Activated B cell treated with CpG ODN at 0.5 μM for 24 hours (primary cell): ENCODE results near the gene LSM3. TPM values are rescaled to one million over a fixed set of nuclear protein-coding genes. Genes with fewer than 3 reads are reported as not detected.

Experiments
- ATAC-seq: fragments of 200-7000 bp; cut with Tn5 transposase; one replicate; pipeline ENCODE4 v1.10.0; 2021; ENCODE audit warnings: low read depth, mild to moderate bottlenecking, moderate library complexity
- CTCF ChIA-PET: fragments of 350-600 bp; sonication (Branson Sonifier 250); formaldehyde crosslinking; loops from one replicate; lab custom pipeline; 2021; ENCODE audit warnings: antibody characterized with exemption; lab: Charles Lee
- POLR2A ChIA-PET: fragments of 350-600 bp; sonication (Branson Sonifier 250); formaldehyde crosslinking; loops from one replicate; lab custom pipeline; 2021; ENCODE audit warnings: antibody characterized with exemption; lab: Charles Lee
- DNase-seq: peaks from one replicate; pipeline ENCODE4 v3.0.0; 2022
- H3K27ac Mint-ChIP-seq: one replicate; pipeline ENCODE4 v1.8.0; 2020; ENCODE audit warnings: mixed read lengths
- H3K27me3 Mint-ChIP-seq: one replicate; pipeline ENCODE4 v1.8.0; 2021; ENCODE audit warnings: mixed read lengths
- H3K36me3 Mint-ChIP-seq: one replicate; pipeline ENCODE4 v1.8.0; 2021; ENCODE audit warnings: low read depth, mixed read lengths
- H3K4me1 Mint-ChIP-seq: one replicate; pipeline ENCODE4 v1.8.0; 2021; ENCODE audit warnings: mixed read lengths
- H3K4me3 Mint-ChIP-seq: one replicate; pipeline ENCODE4 v1.8.0; 2020; ENCODE audit warnings: mild to moderate bottlenecking, mixed read lengths
- H3K9me3 Mint-ChIP-seq: one replicate; pipeline ENCODE4 v1.8.0; 2020; ENCODE audit warnings: mixed read lengths
- CTCF ChIP-seq: fragments of 200-600 bp; IDR thresholded peaks from one replicate; pipeline ENCODE4 v1.8.0; 2022; ENCODE audit warnings: antibody characterized with exemption, mild to moderate bottlenecking
- intact Hi-C: fragments of 100-400 bp; cut with micrococcal nuclease; formaldehyde crosslinking; loops from one replicate; pipeline ENCODE4 v1.15.1; 2024
- total RNA-seq: library from RNA; stranded (reverse); gene quantifications from 2 replicates; pipeline ENCODE4 v1.2.3, GENCODE V29; 2022

LSM3 gene
- total RNA-seq, 1 donor from 2014 or later: 12.9 TPM

- intact Hi-C loops: no loop called here
- peaks cover 41% of the 10 kb centered on the region for H3K4me1 Mint-ChIP-seq
- DNase-seq (no peak), ATAC-seq (no peak)
- H3K9me3 Mint-ChIP-seq: no peaks in the 10 kb centered on the region
- TF ChIP-seq CTCF: no peak
- no peak overlapping the region for H3K27ac Mint-ChIP-seq
- ChIA-PET POLR2A (no interaction called here), CTCF (no interaction called here)
- H3K36me3 Mint-ChIP-seq: peaks cover 53% of the 10 kb centered on the region
- H3K4me3 Mint-ChIP-seq: no peak overlapping the region
- no peaks in the 10 kb centered on the region for H3K27me3 Mint-ChIP-seq
Measured at GRCh38 chr3:14181253-14181652, 2.6 kb downstream of the LSM3 start.

GRCh38 chr3:14183015-14183577 lies 4.5 kb downstream of the LSM3 start:
- Mint-ChIP-seq H3K27ac (no peak overlapping the region), H3K4me3 (no peak overlapping the region), H3K9me3 (no peaks in the 10 kb centered on the region), H3K4me1 (peaks cover 27% of the 10 kb centered on the region), H3K27me3 (no peaks in the 10 kb centered on the region), H3K36me3 (peaks cover 69% of the 10 kb centered on the region)
- no peak for TF ChIP-seq CTCF
- intact Hi-C loops: no loop called here
- CTCF ChIA-PET: no interaction called here
- ATAC-seq (no peak), DNase-seq (no peak)
- POLR2A ChIA-PET: no interaction called here

GRCh38 chr3:14186854-14187458 lies 8.3 kb downstream of the LSM3 start:
- H3K9me3 Mint-ChIP-seq: peaks cover 3% of the 10 kb centered on the region
- DNase-seq: no peak
- peaks cover 78% of the 10 kb centered on the region for H3K36me3 Mint-ChIP-seq
- H3K27ac Mint-ChIP-seq: no peak overlapping the region
- intact Hi-C loops: no loop called here
- peaks cover 35% of the 10 kb centered on the region for H3K4me1 Mint-ChIP-seq
- H3K4me3 Mint-ChIP-seq: no peak overlapping the region
- ChIA-PET POLR2A (no interaction called here), CTCF (no interaction called here)
- no peaks in the 10 kb centered on the region for H3K27me3 Mint-ChIP-seq
- no peak for ATAC-seq
- TF ChIP-seq CTCF: no peak

GRCh38 chr3:14188041-14188754 lies 9.6 kb downstream of the LSM3 start:
- intact Hi-C loops: no loop called here
- POLR2A ChIA-PET: interaction anchor here (1.1 kb wide), 1 partner anchor 10 kb away, joined by 3 read pairs; the partner anchor contains the start of gene XPC
- CTCF ChIA-PET: interaction anchor here (1.4 kb wide), 1 partner anchor 15 kb away, joined by 4 read pairs; no protein-coding TSS in a partner anchor

More at GRCh38 chr3:14188041-14188754, 9.6 kb downstream of the LSM3 start:
- Mint-ChIP-seq H3K27me3 (no peaks in the 10 kb centered on the region), H3K4me3 (no peak overlapping the region), H3K4me1 (peaks cover 28% of the 10 kb centered on the region), H3K27ac (no peak overlapping the region), H3K9me3 (peaks cover 3% of the 10 kb centered on the region), H3K36me3 (peaks cover 66% of the 10 kb centered on the region)
- no peak for DNase-seq
- ATAC-seq: no peak
- TF ChIP-seq CTCF: no peak
